SK-N-MC (cell line): ENCODE data around the gene FSD2.

Source experiments
- EZH2 ChIP-seq: fragments of 200-600 bp; sonication (generic); IDR thresholded peaks from one replicate; pipeline ENCODE4 v1.6.1; 2017; ENCODE audit warnings: antibody characterized with exemption
- FOXP2 ChIP-seq: optimal IDR thresholded peaks from 2 replicates; pipeline ENCODE3; 2011; ENCODE audit warnings: mild to moderate bottlenecking, moderate library complexity; ENCODE audit not compliant: insufficient read depth; ENCODE audit errors: extremely low read length, control extremely low read depth
- POLR2AphosphoS5 ChIP-seq: IDR thresholded peaks from 2 replicates; pipeline ENCODE4 v1.6.1; 2012; ENCODE audit warnings: mild to moderate bottlenecking, low read depth, low read length, borderline replicate concordance

GRCh38 chr15:82833362-82833682 is 27.5 kb upstream of the FSD2 start:
- TF ChIP-seq EZH2 (no peak), POLR2AphosphoS5 (no peak), FOXP2 (no peak)
